Measurements from ENCODE around the gene ARX.

DNA sequence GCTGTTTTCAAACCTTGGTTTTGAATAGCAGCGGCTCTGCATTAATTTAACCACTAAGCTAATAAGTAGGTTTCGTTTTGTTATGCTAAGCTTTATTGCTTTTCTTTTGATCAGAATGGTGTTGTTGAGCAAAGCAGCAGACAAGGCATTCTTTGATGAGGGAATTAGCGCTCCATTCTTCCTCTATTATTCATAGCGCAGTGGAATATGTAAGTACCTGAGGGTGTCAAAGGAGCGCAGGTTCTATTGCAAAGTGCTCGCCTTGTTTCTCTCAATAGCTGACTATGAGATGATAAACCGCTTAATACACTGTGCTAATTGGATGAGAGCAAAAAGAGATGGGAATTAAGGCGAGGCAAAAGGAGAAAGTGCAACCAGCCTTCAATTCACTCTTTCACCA is 16.3 kb downstream of the ARX start:
- no peak for TF ChIP-seq POLR2AphosphoS5 (IDR thresholded peaks at IDR 0.05; ENCODE audit: low read depth, low read length)
- no peak for TF ChIP-seq TAF1 (IDR thresholded peaks at IDR 0.05; ENCODE audit: borderline replicate concordance, low read depth, low read length)
